GM12878 (cell line): ENCODE measurements around the gene PUM2. TPM values are rescaled to one million over a fixed set of nuclear protein-coding genes. Genes with fewer than 3 reads are reported as not detected.

Experiments
- ATAC-seq: fragments of 200-7000 bp; cut with Tn5 transposase; 3 replicates; pipeline ENCODE4 v1.9.1; 2020; ENCODE audit warnings: mild to moderate bottlenecking, moderate library complexity
- BruUV-seq: library from RNA; stranded (reverse); fragments of 400-500 nt; replicated peaks from 2 replicates; lab custom pipeline; 2021; lab: Mats Ljungman, UMichigan
- CTCF ChIA-PET: fragments of 300-600 bp; sonication (Branson Sonifier 250); formaldehyde crosslinking; extraction: SDS; loops from one replicate; lab custom pipeline; 2021; ENCODE audit warnings: inconsistent platforms; lab: Yijun Ruan, JAX
- POLR2A ChIA-PET: fragments of 350-600 bp; formaldehyde crosslinking; extraction: SDS; loops from one replicate; lab custom pipeline; 2021; ENCODE audit warnings: inconsistent platforms; lab: Charles Lee
- RAD21 ChIA-PET: fragments of 300-600 bp; sonication (Branson Sonifier 250); formaldehyde crosslinking; loops from one replicate; lab custom pipeline; 2023; ENCODE audit warnings: antibody characterized with exemption; ENCODE audit not compliant: unreplicated experiment; lab: Charles Lee
- SMC1A ChIA-PET: fragments of 300-600 bp; sonication (Branson Sonifier 250); formaldehyde crosslinking; loops from one replicate; lab custom pipeline; 2023; ENCODE audit not compliant: unreplicated experiment, uncharacterized antibody; lab: Charles Lee
- DNase-seq: peaks from one replicate; pipeline ENCODE4 v3.0.0-alpha.2; 2011; ENCODE audit warnings: low read depth, low spot score
- FAIRE-seq: peaks from 3 replicates; lab custom pipeline; 2011; peaks lifted over from hg19 to GRCh38; lab: Jason Lieb, UNC
- H2AFZ ChIP-seq: 2 replicates; pipeline ENCODE4 v1.6.0; 2011; ENCODE audit warnings: low read depth, low read length, control low read depth; ENCODE audit not compliant: control insufficient read depth
- H3K27ac ChIP-seq: 2 replicates; pipeline ENCODE4 v1.5.1; 2011; ENCODE audit warnings: control low read depth; ENCODE audit not compliant: control insufficient read depth, insufficient read depth
- H3K27me3 ChIP-seq, 2 experiments: replicated peaks in 1 of 2; 2 replicates each; pipeline versions ENCODE4 v1.6.0 to v1.6.1; 2011; ENCODE audit warnings: low read length in 1 of 2; ENCODE audit not compliant: control insufficient read depth in 2 of 2, insufficient read depth in 2 of 2
- H3K36me3 ChIP-seq, 2 experiments: 2 replicates each; pipeline ENCODE4 v1.5.1; 2011; ENCODE audit warnings: low read length in 1 of 2; ENCODE audit not compliant: control insufficient read depth in 2 of 2, insufficient read depth in 2 of 2
- H3K4me1 ChIP-seq: 2 replicates; pipeline ENCODE4 v1.6.1; 2011; ENCODE audit warnings: mild to moderate bottlenecking, low read length, moderate library complexity, mixed read lengths; ENCODE audit not compliant: control insufficient read depth, insufficient read depth
- H3K4me2 ChIP-seq: 2 replicates; pipeline ENCODE4 v1.6.0; 2011; ENCODE audit warnings: control low read depth; ENCODE audit not compliant: control insufficient read depth, insufficient read depth
- H3K4me3 ChIP-seq: fragments of 200-600 bp; sonication (generic); 2 replicates; pipeline ENCODE4 v1.5.1; 2016
- H3K79me2 ChIP-seq: 2 replicates; pipeline ENCODE4 v1.6.0; 2011; ENCODE audit warnings: low read length; ENCODE audit not compliant: control insufficient read depth, insufficient read depth
- H3K9ac ChIP-seq: 2 replicates; pipeline ENCODE4 v1.8.0; 2011; ENCODE audit warnings: low read length, control low read depth, mixed read lengths; ENCODE audit not compliant: control insufficient read depth, insufficient read depth
- H3K9me3 ChIP-seq: replicated peaks from 3 replicates; pipeline ENCODE4 v1.5.1; 2011; ENCODE audit warnings: mild to moderate bottlenecking, low read length; ENCODE audit not compliant: control insufficient read depth, insufficient read depth
- H4K20me1 ChIP-seq: 2 replicates; pipeline ENCODE4 v1.6.0; 2011; ENCODE audit not compliant: control insufficient read depth, insufficient read depth
- BCL11A ChIP-seq: IDR thresholded peaks from 2 replicates; pipeline ENCODE4 v1.6.1; 2011; ENCODE audit warnings: low read depth, low read length
- CHD4 ChIP-seq: fragments of 200-600 bp; sonication (generic); IDR thresholded peaks from 2 replicates; pipeline ENCODE4 v1.6.1; 2016; ENCODE audit warnings: mild to moderate bottlenecking
- JUNB ChIP-seq: IDR thresholded peaks from 2 replicates; pipeline ENCODE4 v1.6.1; 2016; ENCODE audit warnings: antibody characterized with exemption, mild to moderate bottlenecking
- KAT2A ChIP-seq: conservative IDR thresholded peaks from 2 replicates; pipeline ENCODE4 v1.6.1; 2011; ENCODE audit warnings: low read depth, low read length; ENCODE audit not compliant: control insufficient read depth
- MYB ChIP-seq: fragments of 150-350 bp; IDR thresholded peaks from 2 replicates; pipeline ENCODE4 v1.6.1; 2014; ENCODE audit warnings: mild to moderate bottlenecking, low read depth, low read length, borderline replicate concordance
- NR2F1 ChIP-seq: fragments of 450-650 bp; conservative IDR thresholded peaks from 2 replicates; pipeline ENCODE4 v1.6.1; 2017; ENCODE audit warnings: mild to moderate bottlenecking
- RFX5 ChIP-seq: IDR thresholded peaks from 2 replicates; pipeline ENCODE4 v1.6.1; 2011; ENCODE audit warnings: low read depth, low read length, improper control_type of control experiment
- SREBF1 ChIP-seq: IDR thresholded peaks from 2 replicates; pipeline ENCODE4 v1.6.1; 2012; ENCODE audit warnings: mild to moderate bottlenecking, low read length
- SUZ12 ChIP-seq: fragments of 200-600 bp; sonication (generic); IDR thresholded peaks from one replicate; pipeline ENCODE4 v1.6.1; 2018; ENCODE audit warnings: antibody characterized with exemption, mild to moderate bottlenecking; ENCODE audit not compliant: unreplicated experiment
- WGBS: methylation state at CpG from one replicate; pipeline ENCODE4 v1.1.6; 2016; ENCODE audit warnings: low lambda C conversion rate; ENCODE audit not compliant: insufficient replicate concordance, insufficient coverage; ENCODE audit errors: missing lambda C conversion rate; 5-methylcytosine and 5-hydroxymethylcytosine counted together
- in situ Hi-C: fragments of 300-500 bp; cut with MboI; formaldehyde crosslinking; loops from 9 replicates; pipeline ENCODE4 v1.14.3; 2018; ENCODE audit warnings: mixed read lengths
- intact Hi-C: fragments of 100-400 bp; cut with micrococcal nuclease; formaldehyde crosslinking; loops from one replicate; pipeline ENCODE4 v1.14.2; 2022; ENCODE audit not compliant: unreplicated experiment
- polyA plus RNA-seq, 11 experiments: library from polyadenylated mRNA; depleted of rRNA in 4 of 11; unstranded in 6 of 11; stranded (reverse) in 5 of 11; fragments of >200 nt; fragmentation: Nextera tagmentation in 4 of 11; fragmentation: Illumina TruSeq in 1 of 11; extraction: Ambion mirVana in 4 of 11; extraction: Trizol in 1 of 11; gene quantifications; 1 replicate in 1 of 11; 2 replicates in 10 of 11; pipeline versions ENCODE4 v1.2.1 to v1.2.3, GENCODE V29; 2011 to 2016; ENCODE audit warnings: inconsistent platforms in 2 of 11, missing spikeins in 2 of 11, low read depth in 1 of 11
- total RNA-seq, 4 experiments: library from RNA; depleted of rRNA in 3 of 4; stranded (reverse); fragments of >200 nt in 3 of 4; fragmentation: Illumina TruSeq in 1 of 4; extraction: Trizol in 1 of 4; gene quantifications; 2 replicates each; pipeline versions ENCODE4 v1.2.1 to v1.2.3, GENCODE V29; 2013 to 2021
- TF ChIP-seq, protein P1 (sequence below): IDR thresholded peaks from 2 replicates; pipeline ENCODE4 v1.6.1; 2012; ENCODE audit warnings: low read length, inconsistent platforms
- TF ChIP-seq, protein P2 (sequence below): fragments of 450-650 bp; IDR thresholded peaks from 2 replicates; pipeline ENCODE4 v1.6.1; 2017; ENCODE audit warnings: mild to moderate bottlenecking, low read depth, inconsistent platforms; ENCODE audit not compliant: poor library complexity, severe bottlenecking
- TF ChIP-seq, protein P3 (sequence below), 3 experiments: IDR thresholded peaks in 2 of 3; conservative IDR thresholded peaks in 1 of 3; 2 replicates each; pipeline ENCODE4 v1.5.1; 2011; ENCODE audit warnings: low read depth in 3 of 3, low read length in 3 of 3, mild to moderate bottlenecking in 3 of 3, control low read depth in 2 of 3, moderate library complexity in 2 of 3, inconsistent platforms in 1 of 3, mixed read lengths in 1 of 3; ENCODE audit not compliant: control insufficient read depth in 2 of 3, insufficient read depth in 1 of 3; ENCODE audit errors: extremely low read depth in 1 of 3

PUM2 gene
- total and polyA plus RNA-seq, 10 of the 15 experiments (the other 5 are each of a cell fraction or from before 2014, with no cell fraction given) = 14.5 to 87.6 (median 29.4) TPM

DNA sequence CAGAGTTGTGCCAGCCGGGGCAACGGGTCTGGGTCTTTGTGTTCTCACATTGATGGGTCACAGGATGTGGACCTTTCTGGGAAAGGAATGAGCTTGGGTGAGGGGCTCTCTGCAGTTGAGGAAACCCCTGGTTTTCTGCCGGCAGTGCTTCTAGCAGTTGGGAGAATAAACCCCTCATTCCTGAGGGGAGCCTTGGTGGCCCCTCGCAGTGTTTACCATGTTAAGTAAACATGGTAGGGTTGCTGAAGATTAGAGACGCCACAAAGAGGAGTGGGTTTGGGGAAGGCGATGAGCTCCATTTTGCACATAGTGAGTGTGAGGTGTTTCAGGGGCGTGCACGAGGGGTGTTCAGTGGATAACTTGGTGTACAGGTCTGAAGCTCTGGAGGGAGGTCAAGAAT is 27.7 kb upstream of the PUM2 start:
- CTCF ChIA-PET = interaction anchor here (1.0 to 1.9 kb wide), 5 partner anchors 10 to 272 kb away, joined by 4 to 9 read pairs (median 4); partner anchors contain the start of gene HS1BP3
- TF ChIP-seq, protein P1, sequence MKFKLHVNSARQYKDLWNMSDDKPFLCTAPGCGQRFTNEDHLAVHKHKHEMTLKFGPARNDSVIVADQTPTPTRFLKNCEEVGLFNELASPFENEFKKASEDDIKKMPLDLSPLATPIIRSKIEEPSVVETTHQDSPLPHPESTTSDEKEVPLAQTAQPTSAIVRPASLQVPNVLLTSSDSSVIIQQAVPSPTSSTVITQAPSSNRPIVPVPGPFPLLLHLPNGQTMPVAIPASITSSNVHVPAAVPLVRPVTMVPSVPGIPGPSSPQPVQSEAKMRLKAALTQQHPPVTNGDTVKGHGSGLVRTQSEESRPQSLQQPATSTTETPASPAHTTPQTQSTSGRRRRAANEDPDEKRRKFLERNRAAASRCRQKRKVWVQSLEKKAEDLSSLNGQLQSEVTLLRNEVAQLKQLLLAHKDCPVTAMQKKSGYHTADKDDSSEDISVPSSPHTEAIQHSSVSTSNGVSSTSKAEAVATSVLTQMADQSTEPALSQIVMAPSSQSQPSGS = no peak
- TF ChIP-seq CHD4 (no peak), BCL11A (no peak), SUZ12 (no peak), RFX5 (no peak), NR2F1 (no peak), KAT2A (no peak), JUNB (no peak), MYB (no peak), SREBF1 (no peak)
- TF ChIP-seq, protein P2, sequence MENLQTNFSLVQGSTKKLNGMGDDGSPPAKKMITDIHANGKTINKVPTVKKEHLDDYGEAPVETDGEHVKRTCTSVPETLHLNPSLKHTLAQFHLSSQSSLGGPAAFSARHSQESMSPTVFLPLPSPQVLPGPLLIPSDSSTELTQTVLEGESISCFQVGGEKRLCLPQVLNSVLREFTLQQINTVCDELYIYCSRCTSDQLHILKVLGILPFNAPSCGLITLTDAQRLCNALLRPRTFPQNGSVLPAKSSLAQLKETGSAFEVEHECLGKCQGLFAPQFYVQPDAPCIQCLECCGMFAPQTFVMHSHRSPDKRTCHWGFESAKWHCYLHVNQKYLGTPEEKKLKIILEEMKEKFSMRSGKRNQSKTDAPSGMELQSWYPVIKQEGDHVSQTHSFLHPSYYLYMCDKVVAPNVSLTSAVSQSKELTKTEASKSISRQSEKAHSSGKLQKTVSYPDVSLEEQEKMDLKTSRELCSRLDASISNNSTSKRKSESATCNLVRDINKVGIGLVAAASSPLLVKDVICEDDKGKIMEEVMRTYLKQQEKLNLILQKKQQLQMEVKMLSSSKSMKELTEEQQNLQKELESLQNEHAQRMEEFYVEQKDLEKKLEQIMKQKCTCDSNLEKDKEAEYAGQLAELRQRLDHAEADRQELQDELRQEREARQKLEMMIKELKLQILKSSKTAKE = no peak
- TF ChIP-seq, protein P3, sequence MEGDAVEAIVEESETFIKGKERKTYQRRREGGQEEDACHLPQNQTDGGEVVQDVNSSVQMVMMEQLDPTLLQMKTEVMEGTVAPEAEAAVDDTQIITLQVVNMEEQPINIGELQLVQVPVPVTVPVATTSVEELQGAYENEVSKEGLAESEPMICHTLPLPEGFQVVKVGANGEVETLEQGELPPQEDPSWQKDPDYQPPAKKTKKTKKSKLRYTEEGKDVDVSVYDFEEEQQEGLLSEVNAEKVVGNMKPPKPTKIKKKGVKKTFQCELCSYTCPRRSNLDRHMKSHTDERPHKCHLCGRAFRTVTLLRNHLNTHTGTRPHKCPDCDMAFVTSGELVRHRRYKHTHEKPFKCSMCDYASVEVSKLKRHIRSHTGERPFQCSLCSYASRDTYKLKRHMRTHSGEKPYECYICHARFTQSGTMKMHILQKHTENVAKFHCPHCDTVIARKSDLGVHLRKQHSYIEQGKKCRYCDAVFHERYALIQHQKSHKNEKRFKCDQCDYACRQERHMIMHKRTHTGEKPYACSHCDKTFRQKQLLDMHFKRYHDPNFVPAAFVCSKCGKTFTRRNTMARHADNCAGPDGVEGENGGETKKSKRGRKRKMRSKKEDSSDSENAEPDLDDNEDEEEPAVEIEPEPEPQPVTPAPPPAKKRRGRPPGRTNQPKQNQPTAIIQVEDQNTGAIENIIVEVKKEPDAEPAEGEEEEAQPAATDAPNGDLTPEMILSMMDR (IDR thresholded peaks at IDR 0.05 in 2 of 3, conservative IDR thresholded peaks at IDR 0.05 in 1 of 3; ENCODE audit: control insufficient read depth in 2 of 3, extremely low read depth in 1 of 3, insufficient read depth in 1 of 3, low read depth in 3 of 3, low read length in 3 of 3) = no peak
- H2AFZ ChIP-seq = no peak overlapping the region
- no peaks in the 10 kb centered on the region for H3K36me3 ChIP-seq
- POLR2A ChIA-PET = no interaction called here
- in situ Hi-C loops (no loop called here), intact Hi-C loops (loop anchor here (2.0 kb wide), 1 partner anchor 52 kb away; no protein-coding TSS in a partner anchor)
- no peak for FAIRE-seq
- no TSS peak for BruUV-seq
- no peaks in the 10 kb centered on the region for H4K20me1 ChIP-seq
- H3K4me2 ChIP-seq = no peak overlapping the region
- ATAC-seq = no peak
- WGBS = 78% methylated on average over 8 of the region's 8 CpGs
- H3K27ac ChIP-seq = no peak overlapping the region
- RAD21 ChIA-PET = interaction anchor here (0.8 to 1.1 kb wide), 2 partner anchors 12 to 69 kb away, joined by 3 to 5 read pairs; partner anchors contain the start of gene RHOB
- DNase-seq = no peak
- no peak overlapping the region for H3K4me3 ChIP-seq
- no peaks in the 10 kb centered on the region for H3K4me1 ChIP-seq
- no peaks in the 10 kb centered on the region for H3K79me2 ChIP-seq
- no peaks in the 10 kb centered on the region for H3K9me3 ChIP-seq
- H3K9ac ChIP-seq = no peak overlapping the region
- SMC1A ChIA-PET = interaction anchor here (0.7 to 1.8 kb wide), 5 partner anchors 10 to 273 kb away, joined by 3 to 6 read pairs (median 3); partner anchors contain the start of gene HS1BP3
- no peaks in the 10 kb centered on the region for H3K27me3 ChIP-seq
